ENCODE data around the gene ENG.
A peak's percentile ranks its signal among the peaks of the same experiment; 100 is the strongest.

DNA sequence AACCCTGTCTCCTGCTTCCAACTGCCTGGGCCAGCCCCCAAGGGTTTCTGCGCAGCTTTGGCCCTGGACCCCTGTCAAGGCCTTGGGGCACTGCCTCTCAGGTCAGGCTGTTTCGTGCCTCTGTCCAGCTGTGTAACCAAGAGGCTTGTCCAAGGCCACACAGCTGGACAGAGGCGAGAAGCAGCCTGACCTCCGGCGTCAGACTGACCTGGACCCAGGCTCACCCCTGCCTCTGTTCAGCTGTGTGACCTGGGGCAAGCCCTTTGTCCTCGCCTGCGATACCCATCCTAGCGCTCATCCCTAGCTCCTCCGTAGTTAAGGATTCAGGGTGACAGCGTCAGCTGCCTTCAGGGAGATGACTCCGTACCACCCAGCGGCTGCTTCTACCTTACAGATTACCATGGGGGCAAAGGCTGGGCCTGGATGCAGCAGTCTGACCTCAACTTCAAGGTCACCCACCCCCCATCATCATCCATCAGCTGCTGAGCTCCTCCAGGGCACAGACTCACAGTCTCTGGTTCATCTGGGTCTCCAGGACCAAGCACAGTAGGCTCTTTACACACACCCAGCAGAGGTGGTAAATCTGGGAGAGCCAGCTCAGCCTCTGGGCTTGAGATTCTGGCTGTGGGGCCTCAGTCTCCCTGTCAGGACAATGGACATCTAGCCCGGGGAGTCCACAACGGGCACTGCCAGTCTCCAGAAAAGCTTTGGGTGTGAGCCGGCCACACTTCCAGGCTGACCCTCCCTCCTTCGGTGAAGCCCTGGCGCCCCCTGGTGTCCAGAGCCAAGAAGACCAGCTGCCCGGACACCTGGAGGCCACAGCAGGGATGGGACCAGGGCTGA lies 15.1 kb upstream of the ENG start:
- TF ChIP-seq EZH2 (IDR thresholded peaks at IDR 0.05; ENCODE audit: borderline replicate concordance, low read depth, low read length, poor library complexity, severe bottlenecking): no peak
- TF ChIP-seq, protein P1, sequence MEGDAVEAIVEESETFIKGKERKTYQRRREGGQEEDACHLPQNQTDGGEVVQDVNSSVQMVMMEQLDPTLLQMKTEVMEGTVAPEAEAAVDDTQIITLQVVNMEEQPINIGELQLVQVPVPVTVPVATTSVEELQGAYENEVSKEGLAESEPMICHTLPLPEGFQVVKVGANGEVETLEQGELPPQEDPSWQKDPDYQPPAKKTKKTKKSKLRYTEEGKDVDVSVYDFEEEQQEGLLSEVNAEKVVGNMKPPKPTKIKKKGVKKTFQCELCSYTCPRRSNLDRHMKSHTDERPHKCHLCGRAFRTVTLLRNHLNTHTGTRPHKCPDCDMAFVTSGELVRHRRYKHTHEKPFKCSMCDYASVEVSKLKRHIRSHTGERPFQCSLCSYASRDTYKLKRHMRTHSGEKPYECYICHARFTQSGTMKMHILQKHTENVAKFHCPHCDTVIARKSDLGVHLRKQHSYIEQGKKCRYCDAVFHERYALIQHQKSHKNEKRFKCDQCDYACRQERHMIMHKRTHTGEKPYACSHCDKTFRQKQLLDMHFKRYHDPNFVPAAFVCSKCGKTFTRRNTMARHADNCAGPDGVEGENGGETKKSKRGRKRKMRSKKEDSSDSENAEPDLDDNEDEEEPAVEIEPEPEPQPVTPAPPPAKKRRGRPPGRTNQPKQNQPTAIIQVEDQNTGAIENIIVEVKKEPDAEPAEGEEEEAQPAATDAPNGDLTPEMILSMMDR (conservative IDR thresholded peaks at IDR 0.05; ENCODE audit: low read depth, low read length): peak; percentile 94

Data from A673 (cell line).